Measurements from ENCODE around the gene G3BP1.
"Not testable (repeated sequence)": the region's sequence is repeated elsewhere in the genome, so short reads cannot be mapped to it uniquely, and the experiment has no call there.

The G3BP1 gene

DNA sequence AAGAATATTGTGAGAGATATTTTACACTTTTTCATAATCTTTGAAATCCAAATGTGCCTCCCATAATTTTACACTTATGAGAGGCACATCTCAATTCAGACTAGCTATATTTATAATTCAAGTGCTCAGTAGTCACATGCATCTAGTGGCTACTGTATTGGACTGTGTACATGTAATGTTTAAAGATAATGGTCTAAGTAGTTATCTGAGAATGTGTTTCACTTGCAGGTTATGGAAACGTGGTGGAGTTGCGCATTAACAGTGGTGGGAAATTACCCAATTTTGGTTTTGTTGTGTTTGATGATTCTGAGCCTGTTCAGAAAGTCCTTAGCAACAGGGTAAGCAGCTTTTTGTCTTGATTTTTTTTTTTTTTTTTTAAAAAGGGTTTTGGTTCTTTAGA lies 28.8 kb downstream of the G3BP1 start:
- DNase-seq = no peak

DNA sequence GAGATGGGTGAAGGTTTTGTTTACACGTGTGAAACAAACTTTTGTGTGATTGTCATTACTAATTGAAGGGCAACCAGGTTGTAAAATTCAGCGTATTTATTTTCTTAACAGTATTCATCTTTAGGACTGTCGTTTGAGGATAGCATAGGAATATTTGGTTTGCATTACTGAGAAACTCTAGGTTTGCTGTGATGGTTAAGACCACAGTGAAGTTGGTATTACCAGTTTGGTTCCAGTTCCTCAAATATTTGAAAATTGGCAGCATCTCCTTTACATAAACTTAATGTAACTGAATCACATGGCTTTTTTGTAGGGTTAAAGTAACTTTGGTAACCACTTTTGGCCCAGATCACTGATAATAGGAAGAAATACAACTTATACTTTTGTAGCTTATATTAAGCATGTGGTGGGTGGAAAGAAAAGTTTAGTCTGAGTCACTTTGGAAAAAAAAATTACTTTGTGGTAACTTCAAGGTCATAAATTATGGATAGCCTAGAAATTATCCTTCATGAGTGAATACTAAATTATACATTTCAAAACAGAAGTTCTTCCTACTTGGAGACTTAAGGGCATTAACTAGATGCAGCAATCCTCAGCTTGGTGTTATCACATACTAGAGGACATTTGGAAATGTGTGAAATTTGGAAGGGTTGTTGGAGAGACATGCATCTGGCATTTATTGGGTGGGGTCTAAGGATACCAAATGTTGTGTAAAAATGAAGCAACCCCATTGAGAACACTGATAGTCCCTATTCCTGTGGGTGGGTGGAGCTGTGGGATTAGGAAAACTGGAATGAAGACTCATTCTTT lies 33.9 kb downstream of the G3BP1 start:
- no peak for DNase-seq

DNA sequence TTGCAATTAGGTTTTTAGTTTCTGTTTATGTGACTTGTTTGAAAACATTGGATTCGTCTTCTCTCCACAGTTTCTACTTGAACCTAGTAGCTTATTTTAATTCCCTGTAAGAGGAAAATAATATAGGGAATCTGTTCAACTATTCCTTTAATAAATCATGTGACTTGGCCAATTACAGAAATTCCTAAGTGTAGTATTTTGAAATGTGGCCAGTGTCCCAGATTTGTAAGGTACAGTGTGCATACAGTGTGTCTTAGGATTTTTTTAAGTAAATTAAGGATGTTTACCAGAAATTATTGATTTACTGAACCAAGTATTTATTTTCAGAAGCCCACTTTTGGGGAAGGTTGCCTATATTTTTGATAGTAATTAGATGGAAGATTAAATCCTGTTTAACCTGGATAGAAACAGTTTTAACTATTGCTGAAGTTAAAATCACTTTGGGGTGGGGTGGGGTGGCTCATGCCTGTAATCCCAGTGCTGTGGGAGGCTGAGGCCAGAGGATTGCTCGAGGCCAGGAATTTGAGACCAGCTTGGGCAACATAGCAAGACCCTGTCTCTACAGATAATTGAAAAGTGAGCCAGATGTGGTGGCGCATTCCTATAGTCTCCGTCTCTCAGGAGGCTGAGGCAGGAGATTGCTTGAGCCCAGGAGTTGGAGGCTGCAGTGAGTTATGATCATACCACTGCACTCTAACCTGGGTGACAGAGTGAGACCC lies 36.9 kb downstream of the G3BP1 start:
- no peak for DNase-seq

DNA sequence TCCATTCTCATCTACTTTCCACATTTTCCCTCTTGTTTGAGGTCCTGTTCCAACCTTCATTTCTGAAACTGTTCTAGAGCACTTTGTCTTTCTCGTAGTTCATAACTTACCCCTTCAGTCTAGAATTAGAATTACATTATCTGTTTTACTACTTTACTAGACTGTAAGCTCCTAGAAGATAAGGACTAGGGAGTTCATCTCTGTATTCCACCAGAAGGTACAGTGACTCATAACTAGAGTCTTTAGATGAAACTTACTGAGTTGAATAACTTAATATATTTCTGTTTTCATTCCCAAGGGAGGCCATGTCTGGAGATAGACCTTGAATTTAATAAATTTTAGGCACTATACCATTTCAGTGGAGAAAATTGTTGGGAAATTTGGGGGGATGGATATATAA lies 38.7 kb downstream of the G3BP1 start:
- no peak for DNase-seq

DNA sequence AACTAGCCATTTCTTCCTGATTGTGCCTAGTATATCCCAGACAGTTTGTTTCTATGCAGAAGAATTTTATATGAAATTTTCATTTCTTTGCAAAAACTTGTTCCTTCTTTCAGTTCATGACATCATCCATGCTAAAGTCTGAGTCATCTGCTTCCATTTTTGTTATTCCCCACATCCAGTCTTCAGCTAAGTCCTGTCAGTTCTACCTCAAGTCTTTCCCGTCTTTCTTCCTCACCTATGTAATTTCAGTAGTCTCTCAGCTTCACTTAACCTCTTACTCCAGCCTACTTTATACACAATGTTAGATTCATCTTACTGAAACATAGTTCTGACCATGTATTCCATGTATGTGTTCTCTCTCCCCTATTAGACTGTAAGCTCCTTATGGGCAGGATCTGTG lies 39.1 kb downstream of the G3BP1 start:
- no peak for DNase-seq

DNA sequence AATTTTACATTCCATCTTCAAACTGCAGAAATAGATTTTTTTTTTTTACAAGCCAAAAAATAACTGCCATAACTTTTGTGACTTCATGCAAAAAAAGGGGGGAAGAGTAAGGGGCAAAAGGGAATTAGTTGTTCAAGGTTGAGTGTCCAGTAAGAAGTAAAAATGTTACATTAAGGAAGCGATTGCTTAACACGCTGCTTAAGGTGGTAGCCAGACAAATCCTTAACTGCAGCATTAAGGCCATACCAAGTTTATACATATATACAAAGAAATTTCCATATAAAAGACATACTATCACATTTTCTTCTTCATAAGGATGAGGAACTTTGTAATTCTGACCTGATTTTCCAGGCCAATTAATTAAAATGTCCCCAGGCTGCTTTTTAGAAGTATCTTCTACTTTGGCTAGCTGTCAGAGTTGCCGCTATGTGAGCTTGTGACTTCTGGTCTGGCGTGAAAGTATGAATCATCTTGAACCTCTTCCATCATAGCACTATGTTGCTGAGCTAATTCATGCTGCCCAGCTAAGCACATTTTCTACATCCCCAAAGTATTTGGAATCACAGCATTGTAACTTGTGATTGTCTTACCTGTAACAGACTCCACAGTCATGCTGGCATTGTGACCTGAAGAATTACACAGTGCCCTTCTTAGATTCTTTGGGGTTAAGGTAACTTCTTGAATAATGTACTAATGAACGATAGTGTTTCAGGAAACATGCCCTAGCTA lies 40.0 kb downstream of the G3BP1 start:
- no peak for DNase-seq

DNA sequence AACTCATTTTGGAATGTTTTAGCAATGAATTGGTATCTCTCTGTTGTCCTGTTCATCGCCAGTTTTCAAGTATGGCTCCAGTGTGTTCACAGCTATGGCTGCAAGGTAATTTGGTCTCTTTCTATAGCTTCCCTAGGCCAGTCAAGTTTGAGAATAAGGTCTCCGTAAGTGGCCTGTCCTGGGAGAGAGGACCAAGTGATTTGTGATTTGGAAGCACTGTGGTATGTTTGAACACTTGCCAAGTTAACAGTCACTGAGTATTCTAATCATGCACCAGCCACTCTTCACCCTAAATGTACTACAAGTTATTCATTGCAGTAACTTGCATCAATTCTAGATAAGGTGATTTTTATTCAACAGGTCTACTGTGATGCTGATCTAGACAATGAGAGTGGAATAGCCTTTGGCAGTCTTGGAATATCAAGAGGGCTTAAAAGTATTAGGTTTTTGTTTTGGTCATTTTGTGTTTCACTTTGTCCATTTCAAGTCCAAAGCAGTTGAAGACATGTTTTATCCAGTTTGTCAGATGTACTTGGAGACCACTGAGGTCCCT lies 41.1 kb downstream of the G3BP1 start:
- no peak for DNase-seq

DNA sequence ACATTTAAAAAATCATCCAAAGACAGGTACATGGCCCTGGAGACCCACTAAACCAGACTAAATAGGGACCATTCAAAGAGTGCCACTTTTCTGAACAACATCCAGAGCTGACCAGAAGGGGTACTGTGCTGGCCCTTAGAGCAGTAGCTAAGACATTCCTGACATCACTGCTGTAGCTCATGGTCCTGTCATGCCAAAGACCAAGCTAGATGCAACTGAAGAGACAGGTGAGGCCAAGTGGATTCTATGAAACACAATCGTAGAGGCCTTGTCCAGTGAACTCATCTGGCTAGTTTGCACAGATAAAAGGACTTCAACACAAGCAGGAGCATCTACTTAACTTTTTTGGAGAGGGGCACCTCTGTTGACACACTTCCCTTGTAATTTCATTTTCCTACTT lies 43.3 kb downstream of the G3BP1 start:
- no peak for DNase-seq

DNA sequence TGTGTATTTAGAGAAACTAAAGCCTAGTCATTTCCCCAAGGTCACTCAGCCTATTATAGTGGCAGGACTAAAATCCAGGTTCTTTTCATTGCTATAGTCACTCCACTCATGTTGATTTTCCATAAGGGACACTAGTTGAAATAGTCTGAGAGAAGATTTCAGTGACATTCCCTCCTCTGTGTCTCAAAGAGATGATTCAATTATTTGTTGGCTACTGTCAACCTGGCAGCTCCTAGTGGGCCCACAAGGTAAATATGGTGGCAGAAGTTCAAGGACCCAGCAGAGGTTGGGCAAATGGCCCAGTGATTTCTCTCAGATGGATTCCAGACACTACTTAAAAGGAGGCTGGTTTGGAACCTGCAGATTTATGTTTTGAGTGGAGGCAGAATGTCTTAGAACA lies 48.1 kb downstream of the G3BP1 start:
- DNase-seq = no peak

DNA sequence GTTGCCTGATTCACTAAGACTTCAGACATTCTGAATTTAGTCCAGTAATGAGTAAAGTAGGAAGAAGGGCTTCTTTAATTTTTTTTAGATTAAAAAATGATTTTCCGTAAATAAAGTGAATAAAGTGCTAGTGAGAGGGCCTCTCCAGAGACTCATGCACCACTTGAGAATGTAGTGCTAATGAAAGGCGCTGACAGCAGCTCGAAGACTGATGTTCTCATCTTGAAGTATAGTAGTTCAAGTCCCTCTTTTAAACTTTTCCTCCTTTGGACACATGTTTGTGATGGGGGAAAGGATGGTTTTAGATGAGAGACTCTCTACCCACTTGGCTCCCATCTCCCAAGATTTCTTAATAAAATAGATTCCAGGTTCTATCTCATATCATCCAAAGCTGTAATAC lies 48.5 kb downstream of the G3BP1 start:
- no peak for DNase-seq

DNA sequence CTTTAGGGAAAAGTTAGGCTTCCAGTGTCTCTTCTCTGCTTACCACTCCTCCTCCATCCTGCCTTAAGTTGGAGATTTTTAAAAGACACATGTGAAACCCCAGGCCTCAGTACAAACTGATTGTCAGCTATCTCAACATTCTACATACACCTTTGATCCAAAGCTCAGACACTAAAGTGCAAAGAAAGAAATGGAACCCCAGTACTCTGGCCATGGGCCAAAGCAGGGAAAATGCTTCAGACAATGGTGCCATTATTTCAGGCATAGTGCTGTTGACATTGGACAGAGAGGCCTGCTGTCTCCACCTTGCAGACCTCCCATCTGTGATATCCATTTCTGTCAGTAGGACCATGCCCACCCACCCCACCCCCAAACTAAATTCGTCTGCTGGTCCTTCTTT lies 49.1 kb downstream of the G3BP1 start:
- no peak for DNase-seq

DNA sequence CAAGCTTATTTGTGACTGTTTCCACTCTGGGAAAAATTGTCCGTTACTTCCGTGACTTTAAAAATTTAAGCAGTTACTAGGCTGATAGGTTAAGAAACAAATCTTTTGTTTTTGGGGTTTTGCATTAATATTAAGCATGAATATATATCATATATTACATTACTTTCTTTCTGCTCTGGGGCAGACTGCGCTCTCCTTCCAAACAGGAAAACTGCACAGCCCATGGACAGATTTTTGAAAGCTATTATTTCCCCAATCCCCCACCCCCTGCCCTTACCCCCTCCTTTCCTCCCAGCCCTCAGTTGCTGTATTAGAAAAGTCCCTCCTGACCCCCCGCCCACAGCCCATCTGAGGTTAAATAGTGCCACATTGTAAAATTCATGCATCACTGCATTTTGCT lies 50.4 kb downstream of the G3BP1 start:
- no peak for DNase-seq

DNA sequence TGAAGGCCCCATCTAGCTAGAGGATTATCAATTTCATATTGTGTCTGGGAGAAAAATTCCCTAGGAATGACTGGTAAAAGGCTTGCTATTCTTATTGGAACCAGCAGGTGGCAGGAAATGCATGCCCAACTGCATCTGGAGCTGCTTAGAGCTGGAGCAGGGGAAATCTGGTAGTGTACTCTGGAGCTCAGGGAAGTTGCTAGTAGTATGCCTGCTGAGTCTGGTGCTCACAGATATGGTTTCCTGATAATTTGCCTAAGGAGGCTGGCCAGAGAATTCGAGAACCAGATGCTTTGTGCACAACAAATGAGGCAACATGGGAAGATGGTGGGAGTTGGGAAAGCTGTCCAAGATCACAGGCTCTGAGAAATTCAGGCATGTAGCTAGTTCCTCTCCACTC lies 53.7 kb downstream of the G3BP1 start:
- peak; percentile 9 for DNase-seq

DNA sequence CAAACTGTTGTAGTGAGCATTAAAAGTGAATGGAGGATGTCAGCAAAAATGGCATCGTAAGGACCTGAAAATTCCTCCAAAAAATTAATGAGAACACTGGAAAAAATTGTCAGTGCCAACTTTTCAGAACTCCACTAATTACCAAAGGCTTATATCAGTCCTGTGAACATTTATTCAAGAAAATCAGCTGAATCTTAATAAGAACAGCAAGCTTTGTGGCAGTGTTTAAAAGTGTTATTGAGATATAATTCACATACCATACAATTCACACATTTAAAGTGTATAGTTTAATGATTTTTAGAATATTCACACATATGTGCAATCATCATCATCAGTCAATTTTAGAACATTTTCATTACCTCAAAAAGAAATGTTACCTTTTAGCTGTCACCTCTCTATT lies 57.6 kb downstream of the G3BP1 start:
- DNase-seq = no peak

DNA sequence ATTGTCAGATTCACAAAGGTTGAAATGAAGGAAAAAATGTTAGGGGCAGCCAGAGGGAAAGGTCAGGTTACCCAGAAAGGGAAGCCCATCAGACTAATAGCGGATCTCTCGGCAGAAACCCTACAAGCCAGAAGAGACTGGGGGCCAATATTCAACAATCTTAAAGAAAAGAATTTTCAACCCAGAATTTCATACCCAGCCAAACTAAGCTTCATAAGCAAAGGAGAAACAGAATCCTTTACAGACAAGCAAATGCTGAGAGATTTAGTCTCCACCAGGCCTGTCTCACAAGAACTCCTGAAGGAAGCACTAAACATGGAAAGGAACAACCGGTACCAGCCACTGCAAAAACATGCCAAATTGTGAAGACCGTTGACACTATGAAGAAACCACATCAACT lies 61.1 kb downstream of the G3BP1 start:
- DNase-seq = not testable (repeated sequence)

DNA sequence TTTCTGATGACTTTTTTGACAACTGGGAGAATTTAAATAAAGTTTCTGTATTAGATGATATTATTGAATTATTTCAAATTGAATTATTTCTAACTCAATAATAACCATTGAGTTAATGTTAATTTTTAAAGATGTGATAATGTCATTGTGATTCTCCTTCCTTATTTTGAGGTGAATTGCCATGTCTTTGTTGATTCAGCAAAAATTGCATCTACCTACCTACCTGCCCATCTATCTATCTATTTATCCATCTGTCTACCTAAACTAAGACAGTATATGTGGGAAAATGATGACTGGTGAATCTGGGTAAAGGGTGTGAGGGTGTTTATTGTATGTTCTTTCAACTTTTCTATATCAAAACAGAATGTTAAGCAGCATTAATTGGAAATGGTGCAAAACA lies 75.0 kb downstream of the G3BP1 start:
- no peak for DNase-seq

DNA sequence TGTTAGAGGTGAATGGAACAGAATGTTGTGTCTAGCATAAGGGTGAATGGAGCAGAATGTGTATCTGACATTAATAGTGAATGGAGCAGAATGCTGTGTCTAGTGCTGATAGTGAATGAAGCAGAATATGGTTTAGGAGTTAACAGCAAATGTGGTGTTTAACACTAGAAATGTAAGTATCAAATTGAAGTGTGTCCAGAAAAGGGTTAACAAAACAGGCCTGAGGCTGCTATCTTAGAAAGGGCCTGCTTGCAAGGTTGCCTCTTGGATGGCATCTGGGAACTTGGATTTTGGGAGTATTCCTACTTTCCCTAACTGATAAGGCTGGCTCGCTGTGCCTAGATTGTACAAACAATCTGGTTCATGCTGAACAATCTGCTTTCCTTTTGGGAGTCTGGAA lies 76.1 kb downstream of the G3BP1 start:
- no peak for DNase-seq

DNA sequence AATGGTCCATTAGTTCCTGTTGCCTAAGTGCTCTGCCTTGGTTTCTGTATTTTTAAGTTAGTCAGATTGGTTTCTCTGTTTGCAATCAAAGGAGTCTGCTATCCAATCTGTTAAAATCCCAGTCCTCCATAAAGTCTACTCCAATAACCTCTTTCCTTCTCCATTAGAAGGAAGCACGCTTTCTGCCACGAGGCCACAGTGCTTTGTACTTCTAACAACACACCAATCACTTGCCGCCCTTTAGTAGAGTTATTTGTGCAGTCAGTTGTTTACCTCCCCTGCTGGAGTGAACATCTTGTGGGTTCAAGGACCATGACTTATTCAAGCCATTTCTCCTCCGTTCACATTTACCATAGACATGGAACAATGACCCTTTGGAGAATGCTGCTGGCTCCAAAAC lies 83.9 kb downstream of the G3BP1 start:
- DNase-seq = no peak

DNA sequence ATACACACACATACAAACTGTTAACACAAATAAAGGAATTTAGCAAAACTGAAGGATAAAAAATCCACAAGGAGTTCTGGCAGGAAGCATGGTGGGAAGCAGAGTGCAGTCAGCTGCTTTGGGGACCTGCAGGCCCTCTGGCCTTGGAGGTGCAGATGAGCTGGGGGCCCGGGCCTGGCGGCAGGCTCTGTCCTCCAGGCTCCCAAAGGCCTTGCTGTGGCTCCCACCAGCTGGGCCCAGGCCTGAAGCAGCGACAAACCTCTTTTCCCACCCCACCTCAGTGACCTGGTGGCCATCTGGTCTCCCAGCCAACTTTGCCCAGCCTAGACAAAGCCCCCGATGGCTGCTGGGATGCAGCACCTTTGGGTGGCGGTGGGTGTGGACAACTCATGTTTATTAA lies 85.1 kb downstream of the G3BP1 start:
- no peak for DNase-seq

DNA sequence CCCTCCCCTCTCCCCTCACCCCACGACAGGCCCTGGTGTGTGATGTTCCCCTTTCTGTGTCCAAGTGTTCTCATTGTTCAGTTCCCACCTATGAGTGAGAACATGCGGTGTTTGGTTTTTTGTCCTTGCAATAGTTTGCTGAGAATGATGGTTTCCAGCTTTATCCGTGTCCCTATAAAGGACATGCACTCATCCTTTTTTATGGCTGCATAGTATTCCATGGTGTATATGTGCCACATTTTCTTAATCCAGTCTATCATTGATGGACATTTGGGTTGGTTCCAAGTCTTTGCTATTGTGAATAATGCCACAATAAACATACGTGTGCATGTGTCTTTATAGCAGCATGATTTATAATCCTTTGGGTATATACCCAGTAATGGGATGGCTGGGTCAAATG lies 89.1 kb downstream of the G3BP1 start:
- not testable (repeated sequence) for DNase-seq

Measured in NCI-H1105 (cell line).